ENCODE data around the gene SELE.

SELE gene, protein sequence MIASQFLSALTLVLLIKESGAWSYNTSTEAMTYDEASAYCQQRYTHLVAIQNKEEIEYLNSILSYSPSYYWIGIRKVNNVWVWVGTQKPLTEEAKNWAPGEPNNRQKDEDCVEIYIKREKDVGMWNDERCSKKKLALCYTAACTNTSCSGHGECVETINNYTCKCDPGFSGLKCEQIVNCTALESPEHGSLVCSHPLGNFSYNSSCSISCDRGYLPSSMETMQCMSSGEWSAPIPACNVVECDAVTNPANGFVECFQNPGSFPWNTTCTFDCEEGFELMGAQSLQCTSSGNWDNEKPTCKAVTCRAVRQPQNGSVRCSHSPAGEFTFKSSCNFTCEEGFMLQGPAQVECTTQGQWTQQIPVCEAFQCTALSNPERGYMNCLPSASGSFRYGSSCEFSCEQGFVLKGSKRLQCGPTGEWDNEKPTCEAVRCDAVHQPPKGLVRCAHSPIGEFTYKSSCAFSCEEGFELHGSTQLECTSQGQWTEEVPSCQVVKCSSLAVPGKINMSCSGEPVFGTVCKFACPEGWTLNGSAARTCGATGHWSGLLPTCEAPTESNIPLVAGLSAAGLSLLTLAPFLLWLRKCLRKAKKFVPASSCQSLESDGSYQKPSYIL

DNA sequence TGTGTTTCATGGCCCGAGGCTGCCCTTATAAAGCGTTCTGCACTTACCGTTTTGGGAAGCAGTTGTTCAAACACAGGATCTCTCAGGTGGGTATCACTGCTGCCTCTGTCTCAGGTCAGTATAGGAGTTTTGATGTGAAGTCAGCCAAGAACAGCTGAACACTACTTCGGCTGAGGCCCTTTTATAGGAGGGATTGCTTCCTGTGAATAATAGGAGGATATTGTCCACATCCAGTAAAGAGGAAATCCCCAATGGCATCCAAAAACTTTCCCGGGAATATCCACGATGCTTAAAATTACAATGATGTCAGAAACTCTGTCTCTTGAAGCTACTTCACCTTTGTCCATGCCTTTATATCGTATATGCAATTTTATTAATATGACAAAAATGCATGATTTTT, at the start of gene SELE:
Gene SELE (minus strand): TSS at position 156 of the 400 bp plus-strand sequence. CDS start 467 bp downstream, outside the sequence.
- DNase-seq = no peak

DNA sequence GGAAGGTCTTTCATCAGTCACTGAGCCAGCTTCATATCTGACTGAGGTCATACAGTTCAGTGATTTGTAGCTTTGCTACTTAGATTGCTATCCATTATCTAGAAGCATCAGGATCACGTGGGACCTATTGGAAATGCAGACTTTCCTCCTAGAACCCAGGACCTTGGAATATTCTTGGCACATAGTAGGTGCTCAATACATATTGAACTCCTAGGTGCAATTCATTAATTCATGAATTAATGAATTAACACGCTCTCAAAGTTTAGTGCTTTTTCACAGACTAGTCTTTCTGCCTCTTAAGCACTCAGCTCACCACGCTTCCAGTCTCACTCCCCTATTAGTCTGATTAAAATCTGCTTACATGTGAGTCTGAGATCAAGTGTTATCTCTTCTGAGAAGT, 48.7 kb upstream of the SELE start:
- no peak for DNase-seq

DNA sequence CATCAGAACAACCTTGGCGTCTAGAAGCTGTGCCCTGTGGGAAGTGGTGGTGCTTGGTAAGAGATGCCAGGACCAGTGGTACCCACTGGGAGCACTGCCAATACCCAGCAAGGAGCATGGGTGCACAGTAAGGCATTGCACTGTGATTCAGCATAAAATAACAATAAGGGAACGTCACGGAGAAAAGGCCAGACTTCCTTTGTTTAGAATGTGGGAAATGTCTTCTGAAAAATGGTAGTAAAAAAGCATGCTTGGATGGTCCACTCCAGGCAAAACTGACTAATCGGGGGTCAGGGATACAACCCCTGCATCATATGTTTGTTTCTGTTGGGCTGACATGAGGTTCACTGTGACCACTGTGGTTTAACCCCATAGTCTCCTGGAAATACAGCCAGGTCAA, 46.1 kb upstream of the SELE start:
- no peak for DNase-seq

DNA sequence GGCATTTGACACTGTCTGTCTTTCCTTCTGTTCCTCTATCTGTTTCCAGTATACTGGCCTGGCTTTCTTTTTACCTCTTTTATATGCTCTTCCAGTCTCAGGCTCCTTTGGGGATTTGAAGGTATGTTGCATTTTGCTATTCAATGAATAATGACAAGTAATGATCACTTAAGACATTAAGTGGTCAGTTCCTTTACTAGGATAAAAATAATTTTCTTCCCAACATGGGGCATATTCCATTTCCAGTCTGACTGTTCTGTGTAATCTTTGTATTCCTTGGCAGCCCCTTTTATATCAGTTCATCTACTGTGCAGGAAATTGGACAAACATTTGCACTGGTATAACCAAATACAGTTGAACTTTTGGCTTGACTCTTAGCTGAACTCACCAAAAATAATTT, 45.3 kb upstream of the SELE start:
- no peak for DNase-seq

DNA sequence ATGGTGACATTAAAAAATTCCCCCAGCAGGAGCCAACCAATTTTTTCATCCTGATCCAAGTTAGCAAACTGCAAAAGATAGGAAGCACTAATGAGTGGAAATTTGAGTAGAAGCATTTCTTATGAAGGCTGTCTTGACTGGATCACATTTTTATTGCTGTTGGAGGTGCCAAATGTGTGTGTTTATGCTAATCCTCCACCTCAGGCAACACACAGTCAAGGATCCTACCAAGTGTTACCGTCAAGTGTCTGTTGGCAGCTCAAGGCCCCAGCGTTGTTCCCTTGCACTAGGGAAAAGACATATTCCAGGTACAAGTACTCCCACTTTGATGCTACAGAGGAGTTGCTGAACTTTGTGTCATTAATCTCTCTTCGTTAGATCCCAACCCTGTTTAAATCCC, 42.6 kb upstream of the SELE start:
- DNase-seq = no peak

DNA sequence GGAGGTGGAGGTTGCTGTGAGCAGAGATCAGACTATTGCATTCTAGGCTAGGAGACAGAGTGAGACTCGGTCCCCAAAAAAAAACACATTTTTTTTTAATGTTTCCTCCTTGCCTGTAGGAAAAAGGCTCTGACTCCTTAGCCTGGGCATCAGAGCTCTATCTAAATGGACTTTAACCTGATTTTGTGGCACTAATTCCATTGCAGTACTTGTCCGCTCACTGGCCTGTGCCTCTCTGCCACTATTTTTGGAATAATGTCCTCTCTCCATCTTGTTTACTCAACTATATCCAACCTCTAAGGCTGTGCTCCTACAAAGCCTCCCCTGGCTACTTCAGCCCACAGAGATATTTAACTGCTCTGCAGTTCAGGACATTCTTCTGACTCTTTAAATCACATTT, 34.3 kb upstream of the SELE start:
- no peak for DNase-seq

DNA sequence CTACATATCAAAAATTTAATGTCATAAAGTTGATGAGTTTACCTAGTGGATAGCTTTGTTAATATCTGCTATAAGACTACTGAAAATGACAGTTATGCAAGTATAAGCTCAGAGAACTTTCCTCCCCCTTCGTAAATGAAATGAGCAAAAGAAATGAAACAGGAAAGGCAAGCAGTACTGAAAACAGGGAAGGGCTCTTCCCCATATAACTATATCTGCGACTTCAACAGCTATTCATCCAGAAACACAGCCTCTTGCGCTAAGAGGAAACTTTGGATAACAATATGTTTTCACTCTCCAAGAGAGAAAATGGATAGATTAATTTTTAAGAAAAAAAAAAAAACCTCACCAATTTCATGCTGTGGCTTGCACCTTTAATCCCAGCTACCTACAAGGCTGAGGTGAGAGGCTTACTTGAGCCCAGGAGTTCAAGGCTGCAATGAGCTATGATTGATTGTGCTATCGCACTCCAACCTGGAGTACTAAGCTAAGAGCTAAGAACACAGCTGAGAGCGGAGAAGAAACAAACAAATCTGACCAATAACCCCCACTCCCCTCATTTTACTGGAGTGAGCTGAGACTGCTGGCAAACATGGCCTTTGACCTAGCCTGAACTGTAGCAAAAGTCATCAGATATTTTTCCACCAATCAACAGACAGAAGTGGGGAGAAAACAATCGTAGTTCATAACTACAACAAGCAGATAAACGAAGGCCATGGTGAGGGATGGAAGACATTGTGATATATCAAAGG, 31.9 kb upstream of the SELE start:
- DNase-seq = no peak

DNA sequence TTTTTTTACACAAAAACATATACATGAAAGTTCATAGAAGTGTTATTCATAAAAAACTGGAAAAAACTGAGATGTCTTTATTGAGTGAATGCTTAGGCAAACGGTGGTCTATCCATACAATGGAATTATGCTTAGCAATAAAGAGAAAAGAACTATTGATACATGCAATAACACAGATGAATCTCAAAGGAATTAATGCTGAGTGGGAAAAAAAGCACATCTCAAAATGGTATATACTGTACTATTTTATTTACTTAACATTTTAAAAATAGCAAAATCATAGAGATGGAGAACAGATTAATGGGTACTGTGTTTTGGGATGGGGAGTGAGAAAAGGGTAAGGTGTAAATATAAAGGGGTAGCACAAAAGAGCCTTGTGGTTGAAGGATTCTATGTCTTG, 31.0 kb upstream of the SELE start:
- no peak for DNase-seq

DNA sequence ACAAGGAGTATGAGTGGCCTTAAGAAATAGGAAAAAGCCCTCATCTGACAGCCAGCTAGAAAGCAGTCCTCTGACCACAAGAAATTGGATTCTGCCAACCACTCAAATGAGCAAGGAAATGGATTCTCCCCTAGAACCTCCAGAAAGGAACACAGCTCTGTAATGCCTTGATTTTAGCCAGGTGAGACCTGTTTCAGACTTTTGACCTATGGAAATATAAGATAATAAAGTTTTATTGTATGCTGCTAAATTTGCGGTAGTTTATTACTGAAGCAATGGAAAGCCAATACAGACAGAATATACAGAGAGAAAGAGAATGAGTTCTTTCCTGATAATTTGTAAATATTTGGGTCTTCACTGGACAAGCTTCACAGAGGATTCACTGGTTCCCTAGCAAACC, 28.8 kb upstream of the SELE start:
- no peak for DNase-seq

DNA sequence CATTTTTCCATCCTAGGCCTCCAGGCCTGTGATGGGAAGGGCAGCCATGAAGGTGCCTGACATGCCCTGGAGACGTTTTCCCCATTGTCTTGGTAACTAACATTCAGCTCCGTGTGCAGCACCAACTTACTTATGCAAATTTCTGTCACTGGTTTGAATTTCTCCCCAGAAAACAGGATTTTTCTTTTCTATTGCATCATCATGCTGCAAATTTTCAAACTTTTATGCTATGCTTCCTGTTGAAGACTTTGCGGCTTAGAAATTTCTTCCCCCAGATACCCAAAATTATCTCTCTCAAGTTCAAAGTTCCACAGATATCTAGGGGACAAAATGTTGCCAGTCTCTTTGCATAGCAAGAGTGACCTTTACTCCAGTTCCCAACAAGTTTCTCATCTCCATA, 25.2 kb upstream of the SELE start:
- no peak for DNase-seq

DNA sequence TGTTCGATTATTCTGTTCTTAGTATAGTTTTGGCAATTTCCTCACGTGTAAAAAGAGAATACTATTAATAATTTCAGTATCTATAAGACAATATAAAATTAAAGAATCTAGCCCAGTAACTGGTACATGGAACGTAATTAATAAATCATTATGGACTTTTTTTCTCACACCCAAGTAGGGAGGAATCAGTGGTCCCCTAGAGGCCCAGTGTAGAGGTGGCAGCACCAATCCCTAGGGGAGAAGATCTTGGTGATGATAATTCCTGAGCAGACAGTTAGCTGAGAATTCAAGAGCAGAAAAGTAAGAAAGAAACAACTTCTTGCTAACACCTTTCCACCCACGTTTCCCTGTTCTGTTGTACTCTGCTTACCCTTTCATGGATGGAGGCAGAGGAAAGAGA, 19.7 kb upstream of the SELE start:
- DNase-seq = no peak

DNA sequence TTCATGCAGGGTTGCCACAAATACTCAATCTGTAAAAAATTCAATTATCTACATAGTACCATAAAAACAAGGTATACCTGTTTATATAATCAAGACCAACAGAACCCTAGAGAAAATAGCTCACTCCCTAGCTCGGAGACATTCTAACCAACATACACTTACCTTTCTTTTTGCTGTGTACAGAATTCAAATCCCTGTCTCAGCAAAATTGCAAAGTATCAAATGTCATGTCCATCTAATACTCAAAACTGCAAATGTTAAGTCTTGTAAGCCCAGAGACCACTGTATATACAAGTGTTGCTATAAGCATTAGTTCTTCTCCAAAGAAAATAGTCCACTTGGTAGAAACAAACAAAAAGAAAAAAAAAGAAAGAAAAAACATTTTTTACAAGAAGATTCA, 16.2 kb upstream of the SELE start:
- no peak for DNase-seq

DNA sequence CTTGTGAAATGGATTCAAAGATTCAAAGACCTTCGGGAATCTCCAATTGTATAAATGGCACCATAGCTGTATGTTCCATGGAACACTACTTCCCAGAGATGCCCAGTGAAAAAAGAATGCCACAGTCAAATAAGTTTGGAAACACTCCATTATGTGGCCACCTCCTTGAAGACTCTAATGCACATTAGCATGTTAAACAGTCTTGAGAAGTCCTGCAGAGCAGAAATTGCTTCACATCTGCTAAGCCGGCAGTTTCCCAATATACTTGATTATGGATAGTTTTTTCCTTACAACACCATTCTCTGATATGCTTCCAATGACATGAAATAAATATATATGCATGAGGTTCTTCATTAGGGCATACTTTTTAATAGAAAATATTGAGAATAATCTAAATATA, 12.7 kb upstream of the SELE start:
- no peak for DNase-seq

DNA sequence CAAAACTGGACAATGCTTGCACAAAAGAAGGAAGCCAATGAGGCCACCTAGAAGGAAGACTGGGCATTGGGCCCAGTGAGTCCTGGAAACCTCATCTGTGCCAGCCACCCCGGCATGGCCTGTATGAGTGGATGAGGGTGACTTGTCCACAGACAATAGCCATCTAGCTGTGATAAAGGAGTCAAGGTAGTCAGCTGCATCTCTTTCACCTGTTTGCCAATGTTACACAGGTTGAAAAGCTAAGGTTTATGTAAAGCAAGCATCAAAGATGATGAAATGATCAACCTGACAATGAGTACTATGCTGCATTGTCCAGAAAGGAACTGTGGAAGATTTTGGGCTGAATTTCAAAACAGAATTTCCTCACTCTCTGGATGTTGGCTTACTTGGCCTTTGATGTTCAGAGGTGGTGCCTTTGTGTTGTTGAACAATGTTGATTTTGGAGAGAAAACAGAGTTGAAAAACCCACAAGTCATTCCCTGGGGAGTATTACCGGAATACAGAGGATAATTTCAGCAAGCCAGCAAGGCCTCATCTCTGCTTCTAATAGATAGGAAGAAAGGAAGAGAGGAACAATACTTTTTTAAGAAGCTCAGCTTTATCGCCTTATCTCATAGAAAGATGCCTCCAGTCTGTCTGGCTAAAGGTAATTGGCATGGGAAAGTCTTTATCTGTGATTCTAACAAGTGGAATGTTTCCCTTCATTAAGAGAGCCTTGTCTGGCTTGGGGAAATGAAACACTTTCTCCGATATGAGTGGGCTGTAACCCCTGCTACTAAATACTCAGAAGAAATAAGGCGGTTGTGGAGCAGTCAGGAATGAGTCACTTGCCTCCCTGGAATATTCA, 11.4 kb upstream of the SELE start:
- no peak for DNase-seq

DNA sequence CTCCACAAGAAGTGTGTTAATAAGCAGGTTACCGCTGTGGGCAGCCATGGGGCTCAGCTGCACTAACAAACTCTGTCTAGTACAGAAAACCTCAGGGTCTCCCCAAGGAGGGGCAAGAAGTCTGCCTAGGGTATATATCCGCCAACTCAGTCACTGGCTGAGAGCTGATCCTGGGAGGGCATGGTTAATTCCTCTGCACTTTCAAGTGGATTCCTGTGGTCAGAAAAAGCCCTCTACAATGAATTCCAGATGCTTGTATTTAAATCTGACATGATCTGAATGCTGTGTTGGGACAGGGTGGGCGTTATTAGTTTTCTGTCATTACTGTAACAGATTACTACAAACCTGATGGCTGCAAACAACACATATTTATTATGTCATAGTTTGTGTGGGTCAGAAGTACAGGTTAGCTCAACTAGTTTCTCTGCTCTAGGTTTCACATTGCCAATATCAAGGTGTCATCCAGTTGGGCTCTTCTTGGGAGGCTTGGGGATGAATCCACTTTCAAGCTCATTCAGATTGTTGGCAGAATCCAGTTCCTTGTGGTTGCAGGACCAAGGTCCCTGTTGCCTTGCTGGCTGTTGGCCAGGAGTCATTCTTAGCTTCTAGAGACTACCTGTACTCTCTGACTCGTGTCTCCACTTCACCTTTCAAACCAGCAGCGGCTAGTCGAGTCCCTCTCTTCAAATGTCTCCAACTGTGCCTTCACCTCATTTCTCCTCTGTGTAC, 8.0 kb upstream of the SELE start:
- DNase-seq = no peak

DNA sequence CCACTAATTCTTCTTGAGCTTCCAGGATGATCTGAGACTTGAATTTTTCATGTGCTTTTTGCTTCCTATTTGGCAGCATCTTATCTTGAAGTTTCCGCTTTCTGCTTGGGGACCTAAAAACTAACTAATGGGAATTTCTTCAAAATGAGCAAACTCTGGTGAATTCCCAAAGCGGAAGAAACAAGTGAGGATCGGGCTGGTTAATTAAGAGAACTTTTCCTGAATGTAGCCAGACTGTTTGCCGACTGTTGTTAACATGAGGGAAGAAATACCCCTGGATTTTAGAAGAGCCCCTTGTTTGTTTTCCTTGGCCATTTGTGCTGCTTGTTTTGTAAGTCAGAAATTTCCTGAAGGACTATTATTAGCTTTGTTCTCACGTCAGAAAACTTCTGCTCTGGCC, 6.1 kb upstream of the SELE start:
- no peak for DNase-seq

DNA sequence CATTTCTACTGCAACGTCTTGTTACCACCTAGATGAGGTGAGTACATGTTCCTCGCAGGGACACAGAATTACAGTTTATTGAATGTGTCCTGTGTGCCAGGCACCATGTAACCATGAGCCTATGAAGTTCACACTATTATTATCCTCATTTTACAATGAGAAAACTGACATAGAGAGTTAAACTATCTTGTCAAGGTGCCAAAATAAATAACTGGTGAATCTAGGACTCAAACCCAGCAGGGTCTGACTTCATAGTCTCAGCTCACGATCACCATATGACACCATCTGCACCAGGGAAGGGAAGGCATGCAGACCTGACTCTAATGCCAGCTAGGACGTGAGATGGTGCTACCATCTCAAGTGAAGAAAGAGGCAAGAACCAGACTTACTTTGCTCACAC, 2.4 kb downstream of the SELE start:
- DNase-seq = no peak

DNA sequence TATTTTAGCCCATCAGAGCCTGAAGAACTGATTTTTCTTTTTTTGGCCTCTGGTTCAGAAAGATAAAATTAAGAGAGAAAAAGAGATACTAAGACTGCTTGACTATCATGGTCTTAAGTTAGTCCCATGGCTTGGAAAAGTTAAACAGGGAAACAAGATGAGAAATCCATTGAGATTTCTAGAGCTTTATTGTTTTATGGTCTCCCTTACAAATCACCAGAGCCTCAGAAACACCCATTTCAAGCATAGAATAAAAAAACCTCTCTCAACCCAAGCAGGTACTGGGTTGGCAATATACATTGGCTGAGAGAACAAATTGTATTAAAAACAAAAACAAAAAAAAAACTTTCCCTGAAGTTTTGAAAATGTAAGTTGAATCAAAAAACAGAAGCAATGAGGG, 3.9 kb downstream of the SELE start:
- DNase-seq = no peak

DNA sequence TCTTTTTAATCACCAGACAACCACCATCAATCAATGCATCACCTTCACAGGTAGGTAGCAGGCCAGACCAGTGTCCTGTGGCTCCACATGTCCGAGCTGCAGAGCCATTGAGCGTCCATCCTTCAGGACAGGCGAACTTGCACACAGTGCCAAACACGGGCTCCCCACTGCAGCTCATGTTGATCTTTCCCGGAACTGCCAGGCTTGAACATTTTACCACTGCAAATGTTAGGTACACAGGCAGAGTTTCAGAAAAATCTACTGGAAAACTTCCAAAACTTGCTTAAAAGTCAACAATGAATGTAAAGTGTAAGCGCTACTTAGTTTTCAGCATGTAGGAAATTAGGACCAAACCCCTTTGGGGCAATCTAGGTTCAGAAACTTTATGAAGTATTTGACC, 6.6 kb downstream of the SELE start:
- no peak for DNase-seq

DNA sequence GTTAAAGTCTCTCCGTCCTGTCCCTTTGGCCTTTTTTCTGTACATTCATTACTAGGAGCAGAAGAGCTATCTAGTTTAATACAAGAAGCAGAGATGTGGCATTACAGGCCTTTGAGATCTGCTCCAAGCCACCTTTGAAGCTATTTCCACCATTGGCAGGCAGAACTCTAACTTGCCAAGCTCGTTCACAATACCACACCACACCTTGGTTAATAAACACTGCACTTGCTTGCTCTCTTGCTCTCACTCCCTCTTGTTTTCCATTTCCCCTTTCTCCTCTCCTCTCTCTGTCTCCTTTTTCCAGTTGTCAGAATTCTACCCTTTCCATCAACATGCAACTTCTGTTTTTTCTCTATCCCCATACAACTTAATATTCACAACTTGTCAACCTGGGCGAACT, 7.0 kb downstream of the SELE start:
- no peak for DNase-seq

DNA sequence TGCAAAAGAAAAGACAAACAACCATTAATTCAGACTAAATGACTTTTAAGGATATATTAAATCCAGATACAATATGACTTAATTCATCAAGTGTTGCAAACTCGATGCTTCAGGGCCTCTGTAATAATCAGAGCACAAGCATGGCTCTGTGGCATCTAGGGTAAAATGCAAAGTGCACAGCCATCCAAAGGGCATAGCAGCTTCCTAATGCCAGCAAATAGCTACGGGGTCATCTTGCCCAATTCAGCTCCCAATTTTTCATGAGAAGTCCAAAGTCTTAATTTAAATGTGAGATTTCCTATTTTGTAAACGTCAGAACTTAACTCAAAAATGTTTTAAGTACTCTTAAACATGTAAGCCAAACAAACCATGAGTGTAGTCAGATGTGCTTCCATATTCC, 7.9 kb downstream of the SELE start:
- DNase-seq = no peak

DNA sequence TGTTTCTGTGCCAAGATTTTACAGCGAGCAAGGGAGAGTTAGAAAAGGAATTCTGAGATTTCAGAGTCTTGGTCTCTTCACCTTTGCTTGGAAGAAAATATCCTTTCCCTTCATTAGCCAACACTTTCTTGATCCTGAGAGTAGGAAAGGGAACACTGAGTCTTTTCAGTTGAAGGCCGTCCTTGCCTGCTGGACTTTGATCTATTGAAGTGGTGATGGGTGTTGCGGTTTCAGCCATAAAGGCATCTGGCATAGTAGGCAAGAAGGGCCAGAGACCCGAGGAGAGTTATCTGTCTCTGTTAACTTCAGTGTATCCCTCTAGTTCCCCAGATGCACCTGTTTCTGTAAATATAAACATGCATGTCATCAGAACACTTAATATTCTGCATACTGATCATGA, 9.7 kb downstream of the SELE start:
- no peak for DNase-seq

DNA sequence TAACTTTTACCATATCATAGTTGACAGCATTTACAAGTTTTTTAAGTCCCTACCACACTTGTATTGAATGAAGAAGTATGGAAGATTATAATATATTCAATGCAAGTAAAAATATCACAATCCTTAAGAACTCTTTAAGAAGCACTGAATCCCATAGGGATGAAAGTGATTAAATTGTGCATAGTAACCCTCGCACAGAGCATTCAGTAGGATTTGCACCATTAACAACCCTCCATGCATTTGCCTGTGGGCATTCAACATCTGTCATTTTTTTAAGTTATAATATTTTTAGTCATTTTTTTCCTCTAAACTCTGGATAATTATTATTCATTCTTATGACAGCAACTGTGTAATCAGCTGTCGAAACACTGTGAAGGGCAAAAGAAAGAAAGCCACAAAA, 10.1 kb downstream of the SELE start:
- no peak for DNase-seq

All from cerebellar nuclear complex (tissue), 1 donor.